GM18858 (cell line): Measurements from ENCODE around the gene ACSS3.

Experiments used
- ATAC-seq: cut with Tn5 transposase; IDR thresholded peaks from one replicate; pipeline ENCODE4 v1.9.1; 2021; ENCODE audit not compliant: unreplicated experiment

The ACSS3 gene

DNA sequence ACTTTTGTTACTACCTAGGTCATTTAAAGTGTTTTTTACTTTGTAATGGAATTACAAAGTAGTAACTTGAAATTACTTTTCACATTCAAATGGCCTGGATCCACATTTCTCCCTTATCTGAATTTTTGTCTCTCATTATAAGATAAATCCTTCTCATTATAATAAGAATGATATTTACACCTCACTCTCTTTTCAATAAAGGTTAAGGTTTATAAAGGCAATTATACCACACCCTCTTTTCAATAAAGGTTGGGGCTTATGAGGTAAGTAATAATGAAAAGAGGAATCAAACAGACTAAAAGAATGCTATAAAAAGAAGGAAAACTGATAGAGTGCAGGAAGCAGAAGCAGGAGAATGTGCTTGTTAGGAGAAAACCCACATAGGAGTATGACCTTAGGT is 210.8 kb downstream of the ACSS3 start:
- ATAC-seq: no peak

DNA sequence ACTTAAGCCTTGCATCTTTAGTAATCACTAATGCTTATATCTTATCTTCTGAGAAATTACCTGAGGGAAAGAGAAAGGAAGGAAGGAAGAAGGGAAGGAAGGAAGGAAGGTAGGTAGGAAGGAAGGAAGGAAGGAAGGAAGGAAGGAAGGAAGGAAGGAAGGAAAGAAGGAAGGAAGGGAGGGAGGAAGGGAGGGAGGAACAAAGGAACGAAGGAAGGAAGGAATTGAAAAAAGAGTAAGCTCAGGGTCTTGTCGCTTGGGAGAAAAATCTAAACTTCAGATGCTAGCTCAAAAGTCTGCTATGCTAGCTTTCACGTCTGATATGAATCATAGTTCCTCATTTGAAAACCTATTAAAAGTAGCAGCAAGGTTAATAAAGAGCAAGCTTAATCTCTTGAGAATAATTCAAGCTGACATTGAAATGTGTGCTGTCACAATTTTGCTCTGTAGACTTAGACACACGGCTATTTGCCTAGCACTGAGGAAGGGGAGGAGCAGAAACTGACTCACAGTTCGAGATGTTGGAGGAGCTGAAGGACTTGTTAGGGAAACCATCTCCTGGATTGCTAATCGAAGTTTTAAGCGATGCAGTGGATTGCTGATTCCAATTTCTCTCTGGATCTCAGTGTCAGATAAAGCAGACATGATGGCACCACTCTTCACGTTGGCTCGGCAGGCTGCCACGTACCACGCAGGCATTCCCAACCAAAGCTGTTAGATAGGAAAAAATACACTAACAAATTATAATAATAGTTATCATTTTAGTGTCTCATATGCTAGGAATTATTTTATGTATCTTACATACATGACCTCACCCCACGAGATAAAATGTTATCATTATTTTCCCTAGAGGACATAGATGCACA is 216.7 kb downstream of the ACSS3 start:
- ATAC-seq: peak; percentile 73

DNA sequence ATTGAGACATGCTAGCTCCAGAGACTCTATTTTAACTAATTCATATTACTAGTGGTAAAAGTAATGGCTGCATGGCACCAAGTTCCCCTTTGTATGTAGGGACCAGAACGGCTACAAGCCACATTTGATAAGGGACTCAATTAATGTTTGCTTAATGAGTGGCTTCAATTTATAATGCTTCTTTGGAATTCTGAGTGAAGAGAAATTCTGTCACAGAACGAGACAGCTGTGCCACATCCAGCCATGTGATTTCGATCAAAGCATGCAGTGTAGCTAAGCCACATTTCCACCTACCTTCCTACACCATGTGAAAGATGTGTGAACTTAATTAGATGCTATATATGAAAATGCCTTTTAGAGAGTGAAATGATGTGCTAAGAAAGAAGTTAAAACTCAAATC is 217.4 kb downstream of the ACSS3 start:
- ATAC-seq: no peak

DNA sequence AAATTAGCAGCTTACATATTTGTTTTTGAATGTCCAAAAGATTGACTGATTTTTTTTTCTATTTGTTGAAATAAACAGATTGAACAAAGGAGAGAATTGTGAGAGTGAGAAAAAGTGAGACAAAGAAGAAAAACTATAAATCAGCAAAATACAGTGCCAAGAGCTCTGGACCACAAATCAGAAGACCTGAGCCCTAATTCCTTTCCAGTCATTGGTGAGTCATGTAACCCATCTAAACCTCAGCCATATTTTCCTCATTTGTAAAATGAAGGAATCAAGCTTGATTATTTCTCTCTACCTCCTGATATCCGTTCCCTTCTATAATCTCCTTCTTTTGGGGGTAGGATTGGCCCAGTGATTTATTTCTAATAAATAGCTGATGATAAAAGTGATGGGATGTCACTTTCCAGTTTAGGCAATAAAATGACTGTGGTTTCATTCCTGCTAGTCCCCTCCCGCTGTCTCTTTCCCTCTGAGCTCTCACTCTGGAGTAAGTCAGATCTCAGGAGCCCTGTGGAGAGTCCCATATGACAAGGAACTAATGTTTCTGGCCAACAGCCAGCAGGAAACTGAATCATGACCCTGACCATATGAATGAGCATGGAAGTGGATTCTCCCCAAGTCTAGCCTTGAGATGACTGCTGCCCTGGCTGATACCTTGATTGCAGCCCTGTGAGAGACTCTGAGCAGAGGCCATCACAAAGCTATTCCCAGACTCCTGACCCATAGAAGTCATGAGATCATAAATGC is 218.9 kb downstream of the ACSS3 start:
- ATAC-seq: no peak

DNA sequence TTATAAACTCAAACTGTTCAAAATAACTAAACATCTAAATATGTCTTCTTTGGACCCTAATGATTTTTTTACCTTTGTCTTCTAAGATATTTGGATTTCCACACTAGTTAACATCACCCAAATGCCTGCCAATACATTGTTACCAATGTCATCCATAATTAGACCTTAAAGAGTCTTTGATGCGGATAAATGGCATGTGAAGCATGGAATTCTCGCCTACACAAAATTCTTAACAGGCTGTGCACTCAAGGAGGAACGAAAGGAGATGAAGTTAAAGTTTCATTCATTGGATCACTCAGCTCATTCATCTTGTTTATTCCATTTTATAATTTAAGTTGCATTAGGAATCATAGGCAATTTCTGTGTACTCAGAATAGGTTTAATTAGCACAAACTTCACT is 219.7 kb downstream of the ACSS3 start:
- no peak for ATAC-seq

DNA sequence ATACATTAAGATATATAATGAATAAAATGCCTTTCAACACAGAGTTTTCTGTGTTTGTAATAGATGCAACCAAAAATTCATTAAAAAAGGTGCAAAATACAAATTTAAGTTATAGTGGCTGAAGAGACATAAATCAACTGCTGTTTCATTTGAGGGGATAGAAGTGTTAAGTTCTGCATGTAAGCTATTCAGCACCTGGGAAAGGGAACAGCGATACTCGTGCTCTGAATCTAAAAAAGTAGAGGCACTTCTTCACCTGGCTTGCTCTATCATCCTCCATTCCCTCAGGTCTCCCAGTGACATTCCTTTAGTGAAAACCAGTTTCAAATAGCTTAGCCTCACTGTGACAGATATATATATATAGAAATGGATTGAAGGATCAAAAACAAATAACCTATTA is 222.6 kb downstream of the ACSS3 start:
- ATAC-seq: no peak

DNA sequence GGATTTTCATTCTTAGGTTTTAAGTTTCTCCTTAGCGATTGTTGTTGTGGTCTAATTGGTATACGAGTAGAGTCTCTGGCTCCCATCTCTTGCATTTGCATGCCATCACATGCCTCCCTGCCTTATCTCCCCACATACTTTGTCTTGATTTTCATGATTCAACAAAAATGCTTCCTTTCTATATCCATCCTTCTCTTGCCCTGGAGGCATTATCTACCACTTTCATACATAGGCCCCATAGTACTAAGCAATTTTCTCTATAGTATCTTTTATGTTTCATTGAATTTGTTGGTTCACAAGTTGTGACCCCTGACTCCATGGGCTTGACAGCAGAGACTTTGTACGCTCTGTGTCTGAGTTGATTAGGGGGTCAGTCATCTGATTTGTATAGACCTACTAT is 226.1 kb downstream of the ACSS3 start:
- ATAC-seq: no peak
